Loucy (cell line): ENCODE results near the gene SIRPB2.

Source experiments
- H2AFZ ChIP-seq: fragments of 200-600 bp; sonication (generic); 2 replicates; pipeline ENCODE4 v1.6.0; 2016; ENCODE audit warnings: antibody characterized with exemption, mild to moderate bottlenecking, low read length, moderate library complexity
- H3F3A ChIP-seq: fragments of 200-600 bp; 2 replicates; pipeline ENCODE4 v1.6.0; 2016; ENCODE audit warnings: antibody characterized with exemption, low read depth, mild to moderate bottlenecking
- H3K27me3 ChIP-seq: fragments of 200-600 bp; sonication (generic); 2 replicates; pipeline ENCODE4 v1.6.1; 2014; ENCODE audit warnings: low read length, mild to moderate bottlenecking; ENCODE audit not compliant: insufficient read depth, poor library complexity, severe bottlenecking
- H3K36me3 ChIP-seq: fragments of 200-600 bp; sonication (generic); 2 replicates; pipeline ENCODE4 v1.6.1; 2016; ENCODE audit warnings: low read length; ENCODE audit not compliant: insufficient read depth
- H3K4me1 ChIP-seq: fragments of 200-600 bp; sonication (generic); 2 replicates; pipeline ENCODE4 v1.5.1; 2014; ENCODE audit warnings: low read length, mild to moderate bottlenecking; ENCODE audit not compliant: insufficient read depth, poor library complexity, severe bottlenecking
- H3K4me2 ChIP-seq: fragments of 200-600 bp; sonication (generic); 2 replicates; pipeline ENCODE4 v1.6.0; 2014; ENCODE audit warnings: antibody characterized with exemption, low read length, low read depth, mild to moderate bottlenecking; ENCODE audit not compliant: poor library complexity, severe bottlenecking
- H3K4me3 ChIP-seq: fragments of 200-600 bp; sonication (generic); 2 replicates; pipeline ENCODE4 v1.5.1; 2014; ENCODE audit warnings: low read length, mild to moderate bottlenecking, mixed read lengths; ENCODE audit not compliant: poor library complexity, severe bottlenecking
- H3K79me2 ChIP-seq: fragments of 200-600 bp; sonication (generic); 2 replicates; pipeline ENCODE4 v1.6.1; 2014; ENCODE audit warnings: low read length; ENCODE audit not compliant: insufficient read depth
- H3K9ac ChIP-seq: fragments of 200-600 bp; sonication (generic); 2 replicates; pipeline ENCODE4 v1.6.0; 2014; ENCODE audit warnings: mild to moderate bottlenecking, low read depth, low read length, moderate library complexity; ENCODE audit not compliant: poor library complexity, severe bottlenecking
- H3K9me2 ChIP-seq: fragments of 200-600 bp; sonication (generic); replicated peaks from 2 replicates; pipeline ENCODE4 v1.6.1; 2016; ENCODE audit warnings: low read depth, low read length, mixed read lengths
- H3K9me3 ChIP-seq: fragments of 200-600 bp; sonication (generic); 2 replicates; pipeline ENCODE4 v1.6.1; 2014; ENCODE audit warnings: mild to moderate bottlenecking, antibody characterized with exemption, low read length, low read depth; ENCODE audit not compliant: insufficient read depth
- H4K20me1 ChIP-seq: fragments of 200-600 bp; sonication (generic); 2 replicates; pipeline ENCODE4 v1.6.0; 2014; ENCODE audit warnings: antibody characterized with exemption, low read length, mild to moderate bottlenecking; ENCODE audit not compliant: insufficient read depth, poor library complexity, severe bottlenecking
- EZH2phosphoT487 ChIP-seq: fragments of 200-600 bp; IDR thresholded peaks from 2 replicates; pipeline ENCODE4 v1.6.1; 2018; ENCODE audit warnings: antibody characterized with exemption, mild to moderate bottlenecking, moderate library complexity, borderline replicate concordance
- TF ChIP-seq, protein P1 (sequence below): fragments of 200-600 bp; sonication (generic); conservative IDR thresholded peaks from 2 replicates; pipeline ENCODE4 v1.5.1; 2014; ENCODE audit warnings: mild to moderate bottlenecking, antibody characterized with exemption, low read length

The SIRPB2 gene

DNA sequence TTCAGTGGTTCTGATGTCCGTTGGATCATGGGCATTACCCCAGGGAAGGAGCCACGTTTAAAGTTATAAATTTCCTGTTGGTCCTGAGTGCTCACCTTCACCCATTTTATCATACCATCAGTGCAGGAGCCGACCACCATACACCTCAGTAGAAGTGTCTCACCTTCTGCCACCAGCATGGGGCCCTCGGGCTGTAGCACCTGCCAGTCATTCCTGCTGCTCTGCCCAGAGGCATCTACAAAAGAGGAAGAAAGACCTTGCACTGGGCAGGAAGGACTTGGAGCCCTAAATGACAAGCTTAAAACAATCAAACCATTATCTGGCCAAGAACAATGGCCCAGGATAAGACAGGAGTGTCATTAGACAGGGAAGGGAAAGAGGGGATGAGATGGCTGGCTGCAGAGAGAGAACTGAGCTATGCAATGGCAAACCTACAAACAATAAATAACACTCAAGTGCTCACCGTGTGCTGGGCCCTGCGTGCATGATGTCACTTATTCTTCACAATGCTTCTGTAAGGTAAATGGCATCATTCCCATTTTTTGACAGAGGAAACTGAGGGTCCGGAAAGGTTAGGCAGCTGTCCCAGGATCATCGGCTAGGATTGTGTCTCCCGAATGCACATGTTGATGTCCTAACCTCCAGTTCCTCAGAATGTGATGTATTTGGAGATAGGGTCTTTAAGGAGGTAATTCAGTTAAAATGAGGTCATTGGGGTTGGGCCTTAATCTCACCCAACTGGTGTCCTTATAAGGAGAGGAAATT is 11.2 kb downstream of the SIRPB2 start:
- Histone ChIP-seq H4K20me1 (no peaks in the 10 kb centered on the region), H3F3A (no peaks in the 10 kb centered on the region)
- TF ChIP-seq EZH2phosphoT487 = no peak
- TF ChIP-seq, protein P1, sequence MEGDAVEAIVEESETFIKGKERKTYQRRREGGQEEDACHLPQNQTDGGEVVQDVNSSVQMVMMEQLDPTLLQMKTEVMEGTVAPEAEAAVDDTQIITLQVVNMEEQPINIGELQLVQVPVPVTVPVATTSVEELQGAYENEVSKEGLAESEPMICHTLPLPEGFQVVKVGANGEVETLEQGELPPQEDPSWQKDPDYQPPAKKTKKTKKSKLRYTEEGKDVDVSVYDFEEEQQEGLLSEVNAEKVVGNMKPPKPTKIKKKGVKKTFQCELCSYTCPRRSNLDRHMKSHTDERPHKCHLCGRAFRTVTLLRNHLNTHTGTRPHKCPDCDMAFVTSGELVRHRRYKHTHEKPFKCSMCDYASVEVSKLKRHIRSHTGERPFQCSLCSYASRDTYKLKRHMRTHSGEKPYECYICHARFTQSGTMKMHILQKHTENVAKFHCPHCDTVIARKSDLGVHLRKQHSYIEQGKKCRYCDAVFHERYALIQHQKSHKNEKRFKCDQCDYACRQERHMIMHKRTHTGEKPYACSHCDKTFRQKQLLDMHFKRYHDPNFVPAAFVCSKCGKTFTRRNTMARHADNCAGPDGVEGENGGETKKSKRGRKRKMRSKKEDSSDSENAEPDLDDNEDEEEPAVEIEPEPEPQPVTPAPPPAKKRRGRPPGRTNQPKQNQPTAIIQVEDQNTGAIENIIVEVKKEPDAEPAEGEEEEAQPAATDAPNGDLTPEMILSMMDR = no peak

DNA sequence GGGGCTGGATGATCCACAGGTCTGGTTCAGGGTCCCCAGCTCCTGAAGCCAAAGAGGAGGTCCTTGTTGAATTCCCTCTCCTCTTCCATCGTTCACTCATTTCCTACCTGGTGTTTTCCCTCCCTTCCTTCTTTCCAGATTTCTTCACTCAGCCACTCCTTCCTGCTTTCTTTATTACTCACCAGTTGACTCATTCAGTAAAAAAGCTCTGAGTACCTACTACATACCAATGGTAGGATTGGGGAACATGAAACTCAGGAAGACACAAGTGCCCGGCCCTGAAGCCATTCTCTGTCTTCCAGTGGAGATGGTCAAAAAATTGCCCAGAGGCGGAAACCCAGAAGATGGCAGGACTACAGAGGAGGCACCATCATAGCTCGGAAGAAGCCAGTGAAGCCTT is 12.7 kb downstream of the SIRPB2 start:
- no peak overlapping the region for H3K4me3 ChIP-seq
- no peaks in the 10 kb centered on the region for H4K20me1 ChIP-seq
- H3K4me2 ChIP-seq = no peak overlapping the region
- H3K9ac ChIP-seq = no peak overlapping the region
- no peaks in the 10 kb centered on the region for H3K4me1 ChIP-seq
- no peaks in the 10 kb centered on the region for H3K79me2 ChIP-seq
- H2AFZ ChIP-seq = no peak overlapping the region
- H3K36me3 ChIP-seq = no peaks in the 10 kb centered on the region
- no peaks in the 10 kb centered on the region for H3F3A ChIP-seq
- TF ChIP-seq, protein P1 = no peak
- TF ChIP-seq EZH2phosphoT487 = no peak
- no peaks in the 10 kb centered on the region for H3K9me3 ChIP-seq
- no peaks in the 10 kb centered on the region for H3K9me2 ChIP-seq
- no peaks in the 10 kb centered on the region for H3K27me3 ChIP-seq

More for the DNA sequence above, 11.2 kb downstream of the SIRPB2 start:
- Histone ChIP-seq H3K9me3 (no peaks in the 10 kb centered on the region), H3K4me2 (no peak overlapping the region), H2AFZ (no peak overlapping the region), H3K36me3 (no peaks in the 10 kb centered on the region), H3K4me1 (peaks cover 10% of the 10 kb centered on the region), H3K9me2 (no peaks in the 10 kb centered on the region), H3K9ac (no peak overlapping the region), H3K27me3 (no peaks in the 10 kb centered on the region), H3K4me3 (no peak overlapping the region), H3K79me2 (no peaks in the 10 kb centered on the region)

DNA sequence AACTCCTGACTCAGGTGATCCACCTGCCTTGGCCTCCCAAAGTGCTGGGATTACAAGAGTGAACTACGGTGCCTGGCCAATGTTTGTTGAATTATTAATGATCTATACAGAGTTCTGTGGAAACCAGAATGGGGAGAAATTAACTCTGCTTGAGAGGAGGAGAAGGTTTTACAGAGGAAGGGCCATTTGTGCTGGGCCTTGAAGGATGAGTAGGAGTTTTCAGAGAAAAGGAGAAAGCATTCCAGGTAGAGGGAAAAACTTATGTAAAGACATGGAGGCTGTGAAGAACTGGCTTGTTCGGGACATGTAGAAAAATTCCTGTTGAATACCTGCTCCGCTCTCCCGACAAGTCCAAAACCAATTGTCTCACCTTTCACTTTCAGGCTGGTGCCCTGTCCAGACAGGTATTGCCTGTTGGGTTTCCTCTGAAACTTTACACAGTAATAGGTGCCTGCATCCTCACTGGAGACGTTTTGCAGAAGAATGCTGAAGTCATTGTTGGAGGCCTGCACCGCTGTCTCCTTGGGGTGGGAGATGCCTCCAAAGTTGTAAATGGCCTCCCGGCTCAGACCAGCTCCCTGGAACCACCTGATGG is 13.2 kb downstream of the SIRPB2 start:
- no peaks in the 10 kb centered on the region for H3K79me2 ChIP-seq
- no peak overlapping the region for H3K4me3 ChIP-seq
- no peaks in the 10 kb centered on the region for H3K4me1 ChIP-seq
- no peaks in the 10 kb centered on the region for H3K9me2 ChIP-seq
- no peaks in the 10 kb centered on the region for H3K27me3 ChIP-seq
- TF ChIP-seq, protein P1 = no peak
- TF ChIP-seq EZH2phosphoT487 = no peak
- H3F3A ChIP-seq = no peaks in the 10 kb centered on the region
- no peak overlapping the region for H2AFZ ChIP-seq
- H3K9me3 ChIP-seq = no peaks in the 10 kb centered on the region
- H3K36me3 ChIP-seq = no peaks in the 10 kb centered on the region
- no peaks in the 10 kb centered on the region for H4K20me1 ChIP-seq
- H3K4me2 ChIP-seq = no peak overlapping the region
- H3K9ac ChIP-seq = no peak overlapping the region
